H9 (cell line): Measurements from ENCODE around the gene TMEM236. TPM values are rescaled to one million over a fixed set of nuclear protein-coding genes. Genes with fewer than 3 reads are reported as not detected.

Experiments used
- DNase-seq: peaks from one replicate; pipeline ENCODE4 v3.0.0-alpha.2; 2017
- H2AFZ ChIP-seq: one replicate; pipeline ENCODE4 v1.6.1; 2013; ENCODE audit warnings: mild to moderate bottlenecking, low read length, control low read depth, moderate library complexity
- H2AK5ac ChIP-seq: 2 replicates; pipeline ENCODE4 v1.6.1; 2013; ENCODE audit warnings: low read length, control low read depth, mixed read lengths; ENCODE audit not compliant: insufficient read length
- H2BK120ac ChIP-seq: one replicate; pipeline ENCODE4 v1.6.1; 2013; ENCODE audit warnings: low read depth, mild to moderate bottlenecking, low read length, control low read depth, inconsistent platforms; ENCODE audit not compliant: poor library complexity, severe bottlenecking
- H2BK12ac ChIP-seq: 2 replicates; pipeline ENCODE4 v1.6.1; 2013; ENCODE audit warnings: low read length, control low read depth, mixed read lengths, low read depth; ENCODE audit not compliant: insufficient read length
- H2BK15ac ChIP-seq: 2 replicates; pipeline ENCODE4 v1.6.1; 2013; ENCODE audit warnings: low read depth, low read length, control low read depth
- H2BK20ac ChIP-seq: one replicate; pipeline ENCODE4 v1.6.1; 2013; ENCODE audit warnings: low read depth, mild to moderate bottlenecking, low read length, control low read depth, inconsistent platforms; ENCODE audit not compliant: poor library complexity, severe bottlenecking
- H2BK5ac ChIP-seq: 2 replicates; pipeline ENCODE4 v1.6.1; 2013; ENCODE audit warnings: low read length, control low read depth, mixed read lengths; ENCODE audit not compliant: insufficient read length
- H3K14ac ChIP-seq: 2 replicates; pipeline ENCODE4 v1.6.1; 2013; ENCODE audit warnings: low read length, control low read depth; ENCODE audit not compliant: insufficient read depth
- H3K18ac ChIP-seq: 2 replicates; pipeline ENCODE4 v1.6.1; 2013; ENCODE audit warnings: low read depth, mild to moderate bottlenecking, mixed read lengths, low read length, control low read depth; ENCODE audit not compliant: insufficient read length
- H3K23ac ChIP-seq: 2 replicates; pipeline ENCODE4 v1.6.1; 2013; ENCODE audit warnings: low read length, control low read depth, mixed read lengths, low read depth; ENCODE audit not compliant: insufficient read length
- H3K23me2 ChIP-seq: 2 replicates; pipeline ENCODE4 v1.6.1; 2013; ENCODE audit warnings: low read depth, mild to moderate bottlenecking, mixed read lengths, low read length, control low read depth; ENCODE audit not compliant: insufficient read length, poor library complexity, severe bottlenecking
- H3K27ac ChIP-seq: 2 replicates; pipeline ENCODE4 v1.5.1; 2013; ENCODE audit warnings: low read length, control low read depth, mixed read lengths, low read depth; ENCODE audit not compliant: insufficient read length
- H3K27me3 ChIP-seq: 2 replicates; pipeline ENCODE4 v1.6.1; 2013; ENCODE audit warnings: low read length, control low read depth, inconsistent platforms; ENCODE audit not compliant: insufficient read depth
- H3K4ac ChIP-seq: 2 replicates; pipeline ENCODE4 v1.6.1; 2013; ENCODE audit warnings: low read depth, mild to moderate bottlenecking, control low read depth, inconsistent platforms, low read length, moderate library complexity
- H3K4me1 ChIP-seq: 2 replicates; pipeline ENCODE4 v1.6.1; 2013; ENCODE audit warnings: low read length, control low read depth, inconsistent platforms; ENCODE audit not compliant: insufficient read depth
- H3K4me2 ChIP-seq: 2 replicates; pipeline ENCODE4 v1.6.1; 2013; ENCODE audit warnings: low read length, control low read depth, mixed read lengths; ENCODE audit not compliant: insufficient read length, insufficient read depth
- H3K56ac ChIP-seq: 2 replicates; pipeline ENCODE4 v1.6.1; 2013; ENCODE audit warnings: low read depth, mild to moderate bottlenecking, mixed read lengths, low read length, control low read depth; ENCODE audit not compliant: insufficient read length
- H3K79me1 ChIP-seq: 2 replicates; pipeline ENCODE4 v1.6.1; 2013; ENCODE audit warnings: low read depth, mild to moderate bottlenecking, moderate library complexity, low read length, control low read depth, inconsistent platforms; ENCODE audit not compliant: insufficient read depth, poor library complexity, severe bottlenecking
- H3K79me2 ChIP-seq: 2 replicates; pipeline ENCODE4 v1.6.1; 2013; ENCODE audit warnings: low read length, control low read depth, inconsistent platforms; ENCODE audit not compliant: insufficient read depth
- H3K9ac ChIP-seq: 2 replicates; pipeline ENCODE4 v1.6.1; 2013; ENCODE audit warnings: low read length, control low read depth, mixed read lengths; ENCODE audit not compliant: insufficient read length; ENCODE audit errors: extremely low read depth
- H3K9me3 ChIP-seq: one replicate; pipeline ENCODE4 v1.6.1; 2013; ENCODE audit warnings: low read depth, low read length, inconsistent platforms; ENCODE audit not compliant: control insufficient read depth
- H3T11ph ChIP-seq: one replicate; pipeline ENCODE4 v1.6.1; 2013; ENCODE audit warnings: mild to moderate bottlenecking, low read length, control low read depth, inconsistent platforms
- H4K20me1 ChIP-seq: one replicate; pipeline ENCODE4 v1.6.1; 2013; ENCODE audit not compliant: control insufficient read depth, insufficient read length, insufficient read depth
- H4K5ac ChIP-seq: 2 replicates; pipeline ENCODE4 v1.6.1; 2013; ENCODE audit warnings: low read depth, mild to moderate bottlenecking, mixed read lengths, low read length, control low read depth; ENCODE audit not compliant: insufficient read length
- H4K8ac ChIP-seq: replicated peaks from 2 replicates; pipeline ENCODE4 v1.6.1; 2013; ENCODE audit warnings: low read length, control low read depth, mixed read lengths, low read depth; ENCODE audit not compliant: insufficient read length
- H4K91ac ChIP-seq: 2 replicates; pipeline ENCODE4 v1.6.1; 2013; ENCODE audit warnings: low read depth, mild to moderate bottlenecking, moderate library complexity, mixed read lengths, low read length, control low read depth; ENCODE audit not compliant: insufficient read length
- H3K27ac Mint-ChIP-seq, 3 experiments: 2 replicates in 2 of 3; 3 replicates in 1 of 3; pipeline ENCODE4 v1.8.0; 2020 to 2021; ENCODE audit warnings: mixed read lengths in 3 of 3, mild to moderate bottlenecking in 1 of 3, moderate library complexity in 1 of 3
- H3K27me3 Mint-ChIP-seq: 2 replicates; pipeline ENCODE4 v1.8.0; 2021; ENCODE audit warnings: low read depth, mild to moderate bottlenecking, moderate library complexity, mixed read lengths
- H3K36me3 Mint-ChIP-seq, 3 experiments: 2 replicates in 2 of 3; 3 replicates in 1 of 3; pipeline ENCODE4 v1.8.0; 2020 to 2021; ENCODE audit warnings: low read depth in 3 of 3, mixed read lengths in 3 of 3; ENCODE audit not compliant: insufficient read depth in 1 of 3
- H3K4me1 Mint-ChIP-seq, 2 experiments: 2 replicates each; pipeline ENCODE4 v1.8.0; 2020; ENCODE audit warnings: mixed read lengths in 2 of 2
- H3K4me3 Mint-ChIP-seq, 2 experiments: 2 replicates in 1 of 2; 3 replicates in 1 of 2; pipeline ENCODE4 v1.8.0; 2020 to 2021; ENCODE audit warnings: mild to moderate bottlenecking in 2 of 2, mixed read lengths in 2 of 2, moderate library complexity in 1 of 2
- H3K9me3 Mint-ChIP-seq, 2 experiments: 2 replicates in 1 of 2; 3 replicates in 1 of 2; pipeline ENCODE4 v1.8.0; 2020; ENCODE audit warnings: mild to moderate bottlenecking in 2 of 2, mixed read lengths in 2 of 2, moderate library complexity in 1 of 2
- WGBS: extraction: QIAGEN DNeasy Blood & Tissue Kit; methylation state at CpG from one replicate; pipeline ENCODE4 v1.1.7; 2013; ENCODE audit warnings: missing lambda C conversion rate, low lambda C conversion rate, mixed read lengths; ENCODE audit not compliant: insufficient read length; ENCODE audit errors: extremely low coverage; 5-methylcytosine and 5-hydroxymethylcytosine counted together
- total RNA-seq: library from RNA; stranded (reverse); gene quantifications from 2 replicates; pipeline ENCODE4 v1.2.1, GENCODE V29; 2021
- TF ChIP-seq, protein P1 (sequence below): fragments of 200-600 bp; sonication (generic); conservative IDR thresholded peaks from 3 replicates; pipeline ENCODE4 v1.8.0; 2021; ENCODE audit warnings: antibody characterized with exemption, mild to moderate bottlenecking

TMEM236 gene
- total RNA-seq, 1 experiment from 2014 or later, result not detected

DNA sequence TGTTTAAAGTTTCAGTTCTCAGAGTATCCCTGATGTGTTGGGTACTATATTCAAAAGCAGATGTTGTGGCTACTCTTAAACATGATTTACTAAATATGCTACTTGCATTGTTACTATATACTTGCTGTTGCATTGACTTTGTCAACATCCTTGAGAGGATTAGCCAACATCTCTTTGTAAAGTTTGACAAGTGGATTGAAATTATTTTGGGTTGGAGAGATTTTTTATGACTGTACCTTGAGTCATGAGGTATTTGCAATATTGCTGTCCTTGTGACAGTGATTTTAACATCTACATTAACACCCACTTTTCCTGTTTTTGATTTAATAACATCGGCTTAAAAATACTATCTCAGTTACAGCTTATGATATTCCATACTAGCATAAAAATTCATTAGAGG, 89.0 kb downstream of the TMEM236 start:
- Histone ChIP-seq H3K4me1 (no peaks in the 10 kb centered on the region), H2BK20ac (no peak overlapping the region), H4K20me1 (no peaks in the 10 kb centered on the region), H3K23me2 (no peaks in the 10 kb centered on the region), H3K9ac (no peak overlapping the region), H3T11ph (no peak overlapping the region), H3K56ac (no peak overlapping the region), H3K9me3 (no peaks in the 10 kb centered on the region), H2BK120ac (no peak overlapping the region), H3K79me1 (no peaks in the 10 kb centered on the region), H3K27ac (no peak overlapping the region), H3K18ac (no peak overlapping the region), H4K5ac (no peak overlapping the region), H3K79me2 (no peaks in the 10 kb centered on the region), H2BK15ac (no peak overlapping the region), H3K4me2 (no peak overlapping the region), H2AK5ac (no peak overlapping the region), H3K4ac (no peak overlapping the region), H2AFZ (no peak overlapping the region), H4K91ac (no peak overlapping the region), H3K27me3 (no peaks in the 10 kb centered on the region), H2BK5ac (no peak overlapping the region), H4K8ac (no peak overlapping the region), H2BK12ac (no peak overlapping the region), H3K14ac (no peak overlapping the region), H3K23ac (no peak overlapping the region)
- no CpG with 5 or more reads among the region's 1 CpG for WGBS
- Mint-ChIP-seq H3K4me1 (peaks cover 0 to 5% of the 10 kb centered on the region in 2 experiments; a peak in 2 of 4 replicates), H3K27ac (no peak overlapping the region), H3K4me3 (no peak overlapping the region), H3K9me3 (no peaks in the 10 kb centered on the region), H3K36me3 (no peaks in the 10 kb centered on the region), H3K27me3 (peaks cover 2% of the 10 kb centered on the region; the same call in 1 of the 2 replicates)
- no peak for DNase-seq
- TF ChIP-seq, protein P1, sequence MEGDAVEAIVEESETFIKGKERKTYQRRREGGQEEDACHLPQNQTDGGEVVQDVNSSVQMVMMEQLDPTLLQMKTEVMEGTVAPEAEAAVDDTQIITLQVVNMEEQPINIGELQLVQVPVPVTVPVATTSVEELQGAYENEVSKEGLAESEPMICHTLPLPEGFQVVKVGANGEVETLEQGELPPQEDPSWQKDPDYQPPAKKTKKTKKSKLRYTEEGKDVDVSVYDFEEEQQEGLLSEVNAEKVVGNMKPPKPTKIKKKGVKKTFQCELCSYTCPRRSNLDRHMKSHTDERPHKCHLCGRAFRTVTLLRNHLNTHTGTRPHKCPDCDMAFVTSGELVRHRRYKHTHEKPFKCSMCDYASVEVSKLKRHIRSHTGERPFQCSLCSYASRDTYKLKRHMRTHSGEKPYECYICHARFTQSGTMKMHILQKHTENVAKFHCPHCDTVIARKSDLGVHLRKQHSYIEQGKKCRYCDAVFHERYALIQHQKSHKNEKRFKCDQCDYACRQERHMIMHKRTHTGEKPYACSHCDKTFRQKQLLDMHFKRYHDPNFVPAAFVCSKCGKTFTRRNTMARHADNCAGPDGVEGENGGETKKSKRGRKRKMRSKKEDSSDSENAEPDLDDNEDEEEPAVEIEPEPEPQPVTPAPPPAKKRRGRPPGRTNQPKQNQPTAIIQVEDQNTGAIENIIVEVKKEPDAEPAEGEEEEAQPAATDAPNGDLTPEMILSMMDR, result no peak
